Nephron progenitor cell (in vitro differentiated cells): ENCODE data around the gene MRAP2.

Experiments
- DNase-seq: peaks from one replicate; pipeline ENCODE4 v3.0.0; 2021
- H3K27ac Mint-ChIP-seq: 2 replicates; pipeline ENCODE4 v1.8.0; 2021; ENCODE audit warnings: mild to moderate bottlenecking, moderate library complexity, mixed read lengths
- H3K27me3 Mint-ChIP-seq: 2 replicates; pipeline ENCODE4 v1.8.0; 2021; ENCODE audit warnings: mild to moderate bottlenecking, low read depth, mixed read lengths; ENCODE audit not compliant: poor library complexity
- H3K36me3 Mint-ChIP-seq: 2 replicates; pipeline ENCODE4 v1.8.0; 2021; ENCODE audit warnings: low read depth, mixed read lengths
- H3K4me1 Mint-ChIP-seq: 2 replicates; pipeline ENCODE4 v1.8.0; 2021; ENCODE audit warnings: mixed read lengths
- H3K4me3 Mint-ChIP-seq: 2 replicates; pipeline ENCODE4 v1.8.0; 2021; ENCODE audit warnings: mild to moderate bottlenecking, moderate library complexity, mixed read lengths
- H3K9me3 Mint-ChIP-seq: 2 replicates; pipeline ENCODE4 v1.8.0; 2021; ENCODE audit warnings: mild to moderate bottlenecking, moderate library complexity, mixed read lengths
- TF ChIP-seq, protein P1 (sequence below): fragments of 200-600 bp; sonication (generic); IDR thresholded peaks from 2 replicates; pipeline ENCODE4 v1.5.0; 2021; ENCODE audit warnings: antibody characterized with exemption

MRAP2 gene

GRCh38 chr6:84072442-84072997, 38.9 kb downstream of the MRAP2 start:
- TF ChIP-seq, protein P1, sequence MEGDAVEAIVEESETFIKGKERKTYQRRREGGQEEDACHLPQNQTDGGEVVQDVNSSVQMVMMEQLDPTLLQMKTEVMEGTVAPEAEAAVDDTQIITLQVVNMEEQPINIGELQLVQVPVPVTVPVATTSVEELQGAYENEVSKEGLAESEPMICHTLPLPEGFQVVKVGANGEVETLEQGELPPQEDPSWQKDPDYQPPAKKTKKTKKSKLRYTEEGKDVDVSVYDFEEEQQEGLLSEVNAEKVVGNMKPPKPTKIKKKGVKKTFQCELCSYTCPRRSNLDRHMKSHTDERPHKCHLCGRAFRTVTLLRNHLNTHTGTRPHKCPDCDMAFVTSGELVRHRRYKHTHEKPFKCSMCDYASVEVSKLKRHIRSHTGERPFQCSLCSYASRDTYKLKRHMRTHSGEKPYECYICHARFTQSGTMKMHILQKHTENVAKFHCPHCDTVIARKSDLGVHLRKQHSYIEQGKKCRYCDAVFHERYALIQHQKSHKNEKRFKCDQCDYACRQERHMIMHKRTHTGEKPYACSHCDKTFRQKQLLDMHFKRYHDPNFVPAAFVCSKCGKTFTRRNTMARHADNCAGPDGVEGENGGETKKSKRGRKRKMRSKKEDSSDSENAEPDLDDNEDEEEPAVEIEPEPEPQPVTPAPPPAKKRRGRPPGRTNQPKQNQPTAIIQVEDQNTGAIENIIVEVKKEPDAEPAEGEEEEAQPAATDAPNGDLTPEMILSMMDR = no peak
- no peak overlapping the region for H3K4me3 Mint-ChIP-seq
- peaks cover 44% of the 10 kb centered on the region for H3K36me3 Mint-ChIP-seq
- H3K27me3 Mint-ChIP-seq = no peaks in the 10 kb centered on the region
- DNase-seq = no peak
- H3K9me3 Mint-ChIP-seq = peaks cover 51% of the 10 kb centered on the region
- peaks cover 14% of the 10 kb centered on the region for H3K4me1 Mint-ChIP-seq
- H3K27ac Mint-ChIP-seq = no peak overlapping the region

DNA sequence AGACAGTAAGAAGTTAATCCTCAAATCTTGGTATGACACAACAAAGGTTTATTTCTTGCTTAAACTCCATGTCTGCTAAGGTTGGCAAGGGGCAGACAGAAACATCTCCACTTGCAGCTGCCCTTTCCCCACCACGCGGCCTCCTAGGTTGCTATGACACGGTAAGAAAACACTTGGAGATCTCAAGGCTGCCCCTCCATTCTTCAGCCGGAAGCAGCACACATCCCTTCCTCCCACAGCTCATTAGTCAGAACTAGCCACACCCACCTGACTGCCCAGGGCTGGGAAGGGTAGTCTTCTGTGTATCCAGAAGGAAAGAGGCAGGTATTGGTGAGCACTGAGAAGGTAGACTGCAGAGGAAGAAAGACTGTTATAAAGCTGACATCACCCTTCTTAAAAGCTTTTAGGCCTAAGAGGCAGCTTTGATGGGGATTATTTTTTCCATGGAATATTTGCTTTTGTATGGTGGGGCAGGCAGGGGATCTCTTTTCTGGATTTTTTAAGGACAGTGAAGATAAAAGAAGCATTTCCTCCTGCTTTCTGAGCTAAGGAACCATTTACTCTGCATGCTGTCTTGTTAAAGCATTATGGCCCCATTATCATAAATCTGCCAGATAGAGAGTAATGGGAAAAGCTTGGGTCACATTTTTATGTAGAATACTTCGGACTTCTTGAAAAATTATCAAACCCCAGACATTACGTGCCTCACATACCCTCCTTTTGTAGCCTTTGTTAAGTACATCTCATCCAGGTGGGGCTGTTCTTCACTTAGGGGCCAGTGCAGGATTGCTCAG, 41.6 kb downstream of the MRAP2 start:
- Mint-ChIP-seq H3K27ac (peak overlapping the region; percentile 96), H3K27me3 (no peaks in the 10 kb centered on the region), H3K9me3 (peaks cover 26% of the 10 kb centered on the region), H3K36me3 (peaks cover 25% of the 10 kb centered on the region), H3K4me1 (peaks cover 19% of the 10 kb centered on the region), H3K4me3 (no peak overlapping the region)
- DNase-seq = peak; percentile 17
- TF ChIP-seq, protein P1 = no peak

GRCh38 chr6:84077645-84078044, 44.1 kb downstream of the MRAP2 start:
- H3K36me3 Mint-ChIP-seq = peaks cover 10% of the 10 kb centered on the region

DNA sequence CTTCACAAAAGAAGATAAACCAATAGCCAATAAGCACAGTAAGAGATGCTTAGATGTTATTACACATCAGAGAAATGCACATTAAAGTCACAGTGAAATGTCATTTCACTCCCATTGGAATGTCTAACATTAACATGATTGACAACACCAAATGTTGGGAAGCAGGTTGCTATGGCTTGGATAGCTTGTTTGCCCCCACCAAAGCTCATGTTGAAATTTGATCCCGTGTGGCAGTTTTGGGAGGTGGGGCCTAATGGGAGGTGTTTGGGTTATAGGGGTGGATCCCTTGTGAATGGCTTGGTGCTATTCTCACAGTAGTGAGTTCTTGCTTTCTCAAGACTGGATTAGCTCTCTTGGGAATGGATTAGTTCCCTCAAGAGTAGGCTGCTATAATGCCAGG, 44.8 kb downstream of the MRAP2 start:
- Mint-ChIP-seq H3K27ac (no peak overlapping the region), H3K4me1 (peaks cover 26% of the 10 kb centered on the region), H3K36me3 (peaks cover 6% of the 10 kb centered on the region), H3K27me3 (peaks cover 3% of the 10 kb centered on the region), H3K4me3 (no peak overlapping the region), H3K9me3 (no peaks in the 10 kb centered on the region)
- no peak for DNase-seq
- TF ChIP-seq, protein P1 = no peak

More at GRCh38 chr6:84077645-84078044, 44.1 kb downstream of the MRAP2 start:
- no peak overlapping the region for H3K27ac Mint-ChIP-seq
- TF ChIP-seq, protein P1 = no peak
- DNase-seq = no peak
- H3K27me3 Mint-ChIP-seq = no peaks in the 10 kb centered on the region
- no peak overlapping the region for H3K4me3 Mint-ChIP-seq
- peaks cover 4% of the 10 kb centered on the region for H3K9me3 Mint-ChIP-seq
- peaks cover 21% of the 10 kb centered on the region for H3K4me1 Mint-ChIP-seq

DNA sequence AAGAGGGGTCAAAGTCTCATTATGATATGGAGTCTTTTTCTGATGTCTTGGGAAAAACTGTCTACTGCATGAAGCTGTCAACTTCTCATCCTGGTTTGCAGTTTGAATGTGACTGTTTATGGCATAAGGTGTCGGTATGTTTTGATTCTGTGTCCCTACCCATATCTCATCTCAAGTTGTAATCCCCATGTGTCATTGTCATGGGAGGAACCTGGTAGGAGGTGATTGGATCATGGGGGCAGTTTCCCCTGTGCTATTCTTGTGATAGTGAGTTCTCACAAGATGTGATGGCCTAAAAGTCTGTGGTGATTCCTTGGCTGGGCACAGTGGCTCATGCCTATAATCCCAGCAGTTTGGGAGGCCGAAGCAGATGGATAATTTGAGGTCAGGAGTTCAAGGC, 47.6 kb downstream of the MRAP2 start:
- Mint-ChIP-seq H3K36me3 (no peaks in the 10 kb centered on the region), H3K27ac (no peak overlapping the region), H3K4me3 (no peak overlapping the region), H3K9me3 (no peaks in the 10 kb centered on the region), H3K27me3 (peaks cover 3% of the 10 kb centered on the region), H3K4me1 (peaks cover 11% of the 10 kb centered on the region)
- TF ChIP-seq, protein P1 = no peak
- no peak for DNase-seq
